ENCODE data around the gene MAP9.

DNA sequence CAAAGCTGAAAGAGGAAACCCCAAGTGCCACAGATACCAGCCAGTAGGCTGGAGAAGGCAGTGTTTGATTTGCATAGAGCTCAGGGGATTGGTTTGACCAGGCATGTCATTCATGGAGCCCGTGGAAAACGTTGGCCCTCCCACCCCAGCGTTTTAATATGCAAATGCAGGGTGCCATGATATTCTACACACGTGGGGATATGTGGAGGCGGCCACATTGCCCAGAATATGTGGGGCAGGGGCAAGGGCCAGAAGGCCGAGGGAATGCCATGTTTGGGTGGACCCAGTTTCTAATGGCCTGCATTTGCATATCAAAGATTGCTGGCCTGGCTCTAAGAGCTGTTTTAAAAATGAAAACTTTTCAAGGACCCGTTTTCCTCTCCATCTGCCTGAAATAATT, 71.1 kb downstream of the MAP9 start:
- TF ChIP-seq, protein P1, sequence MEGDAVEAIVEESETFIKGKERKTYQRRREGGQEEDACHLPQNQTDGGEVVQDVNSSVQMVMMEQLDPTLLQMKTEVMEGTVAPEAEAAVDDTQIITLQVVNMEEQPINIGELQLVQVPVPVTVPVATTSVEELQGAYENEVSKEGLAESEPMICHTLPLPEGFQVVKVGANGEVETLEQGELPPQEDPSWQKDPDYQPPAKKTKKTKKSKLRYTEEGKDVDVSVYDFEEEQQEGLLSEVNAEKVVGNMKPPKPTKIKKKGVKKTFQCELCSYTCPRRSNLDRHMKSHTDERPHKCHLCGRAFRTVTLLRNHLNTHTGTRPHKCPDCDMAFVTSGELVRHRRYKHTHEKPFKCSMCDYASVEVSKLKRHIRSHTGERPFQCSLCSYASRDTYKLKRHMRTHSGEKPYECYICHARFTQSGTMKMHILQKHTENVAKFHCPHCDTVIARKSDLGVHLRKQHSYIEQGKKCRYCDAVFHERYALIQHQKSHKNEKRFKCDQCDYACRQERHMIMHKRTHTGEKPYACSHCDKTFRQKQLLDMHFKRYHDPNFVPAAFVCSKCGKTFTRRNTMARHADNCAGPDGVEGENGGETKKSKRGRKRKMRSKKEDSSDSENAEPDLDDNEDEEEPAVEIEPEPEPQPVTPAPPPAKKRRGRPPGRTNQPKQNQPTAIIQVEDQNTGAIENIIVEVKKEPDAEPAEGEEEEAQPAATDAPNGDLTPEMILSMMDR (IDR thresholded peaks at IDR 0.05; ENCODE audit: low read depth, low read length, missing input control) = no peak
- TF ChIP-seq, protein P2, sequence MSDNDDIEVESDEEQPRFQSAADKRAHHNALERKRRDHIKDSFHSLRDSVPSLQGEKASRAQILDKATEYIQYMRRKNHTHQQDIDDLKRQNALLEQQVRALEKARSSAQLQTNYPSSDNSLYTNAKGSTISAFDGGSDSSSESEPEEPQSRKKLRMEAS (IDR thresholded peaks at IDR 0.05) = no peak
- TF ChIP-seq, protein P3, sequence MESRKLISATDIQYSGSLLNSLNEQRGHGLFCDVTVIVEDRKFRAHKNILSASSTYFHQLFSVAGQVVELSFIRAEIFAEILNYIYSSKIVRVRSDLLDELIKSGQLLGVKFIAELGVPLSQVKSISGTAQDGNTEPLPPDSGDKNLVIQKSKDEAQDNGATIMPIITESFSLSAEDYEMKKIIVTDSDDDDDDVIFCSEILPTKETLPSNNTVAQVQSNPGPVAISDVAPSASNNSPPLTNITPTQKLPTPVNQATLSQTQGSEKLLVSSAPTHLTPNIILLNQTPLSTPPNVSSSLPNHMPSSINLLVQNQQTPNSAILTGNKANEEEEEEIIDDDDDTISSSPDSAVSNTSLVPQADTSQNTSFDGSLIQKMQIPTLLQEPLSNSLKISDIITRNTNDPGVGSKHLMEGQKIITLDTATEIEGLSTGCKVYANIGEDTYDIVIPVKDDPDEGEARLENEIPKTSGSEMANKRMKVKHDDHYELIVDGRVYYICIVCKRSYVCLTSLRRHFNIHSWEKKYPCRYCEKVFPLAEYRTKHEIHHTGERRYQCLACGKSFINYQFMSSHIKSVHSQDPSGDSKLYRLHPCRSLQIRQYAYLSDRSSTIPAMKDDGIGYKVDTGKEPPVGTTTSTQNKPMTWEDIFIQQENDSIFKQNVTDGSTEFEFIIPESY (IDR thresholded peaks at IDR 0.05) = no peak
- no peak for TF ChIP-seq YY1 (IDR thresholded peaks at IDR 0.05)
- no peak for TF ChIP-seq SP1 (IDR thresholded peaks at IDR 0.05)
- TF ChIP-seq TAF1 (conservative IDR thresholded peaks at IDR 0.05) = no peak
- no peak for TF ChIP-seq RXRA (IDR thresholded peaks at IDR 0.05)
- TF ChIP-seq FOXA1 (IDR thresholded peaks at IDR 0.05) = no peak
- TF ChIP-seq, protein P4, sequence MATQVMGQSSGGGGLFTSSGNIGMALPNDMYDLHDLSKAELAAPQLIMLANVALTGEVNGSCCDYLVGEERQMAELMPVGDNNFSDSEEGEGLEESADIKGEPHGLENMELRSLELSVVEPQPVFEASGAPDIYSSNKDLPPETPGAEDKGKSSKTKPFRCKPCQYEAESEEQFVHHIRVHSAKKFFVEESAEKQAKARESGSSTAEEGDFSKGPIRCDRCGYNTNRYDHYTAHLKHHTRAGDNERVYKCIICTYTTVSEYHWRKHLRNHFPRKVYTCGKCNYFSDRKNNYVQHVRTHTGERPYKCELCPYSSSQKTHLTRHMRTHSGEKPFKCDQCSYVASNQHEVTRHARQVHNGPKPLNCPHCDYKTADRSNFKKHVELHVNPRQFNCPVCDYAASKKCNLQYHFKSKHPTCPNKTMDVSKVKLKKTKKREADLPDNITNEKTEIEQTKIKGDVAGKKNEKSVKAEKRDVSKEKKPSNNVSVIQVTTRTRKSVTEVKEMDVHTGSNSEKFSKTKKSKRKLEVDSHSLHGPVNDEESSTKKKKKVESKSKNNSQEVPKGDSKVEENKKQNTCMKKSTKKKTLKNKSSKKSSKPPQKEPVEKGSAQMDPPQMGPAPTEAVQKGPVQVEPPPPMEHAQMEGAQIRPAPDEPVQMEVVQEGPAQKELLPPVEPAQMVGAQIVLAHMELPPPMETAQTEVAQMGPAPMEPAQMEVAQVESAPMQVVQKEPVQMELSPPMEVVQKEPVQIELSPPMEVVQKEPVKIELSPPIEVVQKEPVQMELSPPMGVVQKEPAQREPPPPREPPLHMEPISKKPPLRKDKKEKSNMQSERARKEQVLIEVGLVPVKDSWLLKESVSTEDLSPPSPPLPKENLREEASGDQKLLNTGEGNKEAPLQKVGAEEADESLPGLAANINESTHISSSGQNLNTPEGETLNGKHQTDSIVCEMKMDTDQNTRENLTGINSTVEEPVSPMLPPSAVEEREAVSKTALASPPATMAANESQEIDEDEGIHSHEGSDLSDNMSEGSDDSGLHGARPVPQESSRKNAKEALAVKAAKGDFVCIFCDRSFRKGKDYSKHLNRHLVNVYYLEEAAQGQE (IDR thresholded peaks at IDR 0.05) = no peak
- no peak for TF ChIP-seq GABPA (IDR thresholded peaks at IDR 0.05 in 1 of 2, conservative IDR thresholded peaks at IDR 0.05 in 1 of 2)
